Measurements from ENCODE around the gene MUC22. TPM values are rescaled to one million over a fixed set of nuclear protein-coding genes. Genes with fewer than 3 reads are reported as not detected.
A peak's percentile ranks its signal among the peaks of the same experiment; 100 is the strongest.

The MUC22 gene
- total RNA-seq, 1 experiment from 2014 or later = not detected

DNA sequence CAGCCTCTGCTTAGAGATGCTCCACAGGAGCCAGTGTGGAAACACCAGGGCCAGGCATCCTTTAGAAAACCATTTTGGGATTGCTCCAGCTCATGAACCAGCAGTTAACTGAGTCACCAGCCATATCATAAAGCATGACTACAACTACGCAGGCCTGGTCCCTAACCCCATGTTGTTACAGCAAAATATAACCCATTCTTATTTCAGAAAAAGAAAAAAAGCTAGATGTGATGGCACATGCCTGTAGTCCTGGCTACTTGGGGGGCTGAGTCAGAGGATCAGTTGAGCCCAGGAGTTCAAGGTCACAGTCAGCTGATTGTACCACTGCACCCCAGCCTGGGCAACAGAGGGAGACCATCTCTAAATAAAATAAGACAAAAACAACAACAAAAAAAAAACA is 65.3 kb downstream of the MUC22 start:
- no peaks in the 10 kb centered on the region for H3K79me2 ChIP-seq (ENCODE audit: low read length)
- H3F3A ChIP-seq (ENCODE audit: low read length, unreplicated experiment) = no peaks in the 10 kb centered on the region
- peaks cover 10% of the 10 kb centered on the region for H3K4me1 ChIP-seq (ENCODE audit: insufficient read depth, low read length)
- BruUV-seq (replicated peaks) = no TSS peak
- H3K9me3 ChIP-seq (ENCODE audit: low read length) = no peaks in the 10 kb centered on the region
- no peaks in the 10 kb centered on the region for H3K36me3 ChIP-seq (ENCODE audit: low read depth, low read length)
- no peak overlapping the region for H2AFZ ChIP-seq (ENCODE audit: low read length)
- DNase-seq (peak; percentile 47), ATAC-seq (no peak)
- H3K4me3 ChIP-seq (ENCODE audit: low read length) = no peak overlapping the region
- no peak overlapping the region for H3K4me2 ChIP-seq (ENCODE audit: low read length)
- no peaks in the 10 kb centered on the region for H3K27me3 ChIP-seq (ENCODE audit: low read length)
- no peaks in the 10 kb centered on the region for H4K20me1 ChIP-seq (ENCODE audit: low read length)
- H3K9me2 ChIP-seq (replicated peaks; ENCODE audit: low read length) = no peaks in the 10 kb centered on the region
- TF ChIP-seq EZH2 (IDR thresholded peaks at IDR 0.05; ENCODE audit: low read length, unreplicated experiment) (no peak), EZH2phosphoT487 (IDR thresholded peaks at IDR 0.05; ENCODE audit: borderline replicate concordance, low read length) (no peak), CTCF (conservative IDR thresholded peaks at IDR 0.05; ENCODE audit: low read depth, low read length) (no peak)
- intact Hi-C loops (cut with micrococcal nuclease) = loop anchor here (5.0 kb wide), 1 partner anchor 328 kb away; no protein-coding TSS in a partner anchor
- H3K9ac ChIP-seq (ENCODE audit: low read length) = no peak overlapping the region
- no peak overlapping the region for H3K27ac ChIP-seq (ENCODE audit: low read length)
- ChIA-PET CTCF (interaction anchor here (0.6 kb wide), 1 partner anchor 12 kb away, joined by 5 read pairs; no protein-coding TSS in a partner anchor), POLR2A (ENCODE audit: unreplicated experiment) (no interaction called here)

- ChIA-PET POLR2A (ENCODE audit: unreplicated experiment) (no interaction called here), CTCF (no interaction called here)
- no peaks in the 10 kb centered on the region for H3K79me2 ChIP-seq (ENCODE audit: low read length)
- H3K9me3 ChIP-seq (ENCODE audit: low read length) = no peaks in the 10 kb centered on the region
- no peaks in the 10 kb centered on the region for H3K27me3 ChIP-seq (ENCODE audit: low read length)
- intact Hi-C loops (cut with micrococcal nuclease) = loop anchor here (5.0 kb wide), 1 partner anchor 329 kb away; no protein-coding TSS in a partner anchor
- H2AFZ ChIP-seq (ENCODE audit: low read length) = no peak overlapping the region
- no peak overlapping the region for H3K27ac ChIP-seq (ENCODE audit: low read length)
- H3F3A ChIP-seq (ENCODE audit: low read length, unreplicated experiment) = no peaks in the 10 kb centered on the region
- BruUV-seq (replicated peaks) = no TSS peak
- H3K9me2 ChIP-seq (replicated peaks; ENCODE audit: low read length) = no peaks in the 10 kb centered on the region
- no peaks in the 10 kb centered on the region for H4K20me1 ChIP-seq (ENCODE audit: low read length)
- no peak overlapping the region for H3K4me3 ChIP-seq (ENCODE audit: low read length)
- H3K4me2 ChIP-seq (ENCODE audit: low read length) = no peak overlapping the region
- DNase-seq = no peak
- ATAC-seq = no peak
- H3K4me1 ChIP-seq (ENCODE audit: insufficient read depth, low read length) = peaks cover 10% of the 10 kb centered on the region
- TF ChIP-seq CTCF (conservative IDR thresholded peaks at IDR 0.05; ENCODE audit: low read depth, low read length) = no peak
- no peak for TF ChIP-seq EZH2 (IDR thresholded peaks at IDR 0.05; ENCODE audit: low read length, unreplicated experiment)
- TF ChIP-seq EZH2phosphoT487 (IDR thresholded peaks at IDR 0.05; ENCODE audit: borderline replicate concordance, low read length) = no peak
- H3K9ac ChIP-seq (ENCODE audit: low read length) = no peak overlapping the region
- H3K36me3 ChIP-seq (ENCODE audit: low read depth, low read length) = no peaks in the 10 kb centered on the region
Observed at GRCh38 chr6:31076611-31077010, 66.3 kb downstream of the MUC22 start.

DNA sequence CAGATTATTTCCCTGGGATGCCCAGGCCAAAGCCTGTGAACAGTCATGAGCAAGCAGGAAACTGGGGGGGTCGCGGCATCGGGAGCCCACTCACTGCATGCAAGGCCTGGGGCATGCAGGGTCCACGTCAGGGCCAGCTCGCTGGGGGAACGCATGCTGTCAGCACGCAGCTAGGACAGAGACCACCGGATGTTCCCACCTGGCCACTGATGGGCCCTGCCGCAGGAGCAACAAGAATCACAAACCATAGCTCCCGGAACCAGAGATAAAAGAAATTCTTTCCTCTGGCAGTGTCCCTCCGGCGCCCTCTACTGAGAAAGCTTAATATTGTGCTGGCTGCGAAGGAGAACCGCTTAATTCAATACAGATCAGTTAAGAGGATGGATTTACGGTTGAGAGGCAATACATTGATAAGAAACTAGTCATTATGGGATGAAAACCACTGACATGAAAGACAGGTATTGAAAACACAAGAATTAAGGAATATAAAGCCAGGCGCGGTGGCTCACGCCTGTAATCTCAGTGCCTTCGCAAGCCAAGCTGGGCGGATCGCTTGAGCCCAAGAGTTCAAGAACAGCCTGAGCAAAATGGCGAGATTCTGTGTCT is 69.5 kb downstream of the MUC22 start:
- no TSS peak for BruUV-seq (replicated peaks)
- no peaks in the 10 kb centered on the region for H3K36me3 ChIP-seq (ENCODE audit: low read depth, low read length)
- intact Hi-C loops (cut with micrococcal nuclease) = loop anchor here (5.0 kb wide), 1 partner anchor 332 kb away; no protein-coding TSS in a partner anchor
- no peaks in the 10 kb centered on the region for H3K79me2 ChIP-seq (ENCODE audit: low read length)
- H3K4me2 ChIP-seq (ENCODE audit: low read length) = peak overlapping the region; percentile 57
- no peak overlapping the region for H3K9ac ChIP-seq (ENCODE audit: low read length)
- peak; percentile 91 for TF ChIP-seq CTCF (conservative IDR thresholded peaks at IDR 0.05; ENCODE audit: low read depth, low read length)
- no peak for TF ChIP-seq EZH2 (IDR thresholded peaks at IDR 0.05; ENCODE audit: low read length, unreplicated experiment)
- no peaks in the 10 kb centered on the region for H3K9me2 ChIP-seq (replicated peaks; ENCODE audit: low read length)
- no peaks in the 10 kb centered on the region for H3K9me3 ChIP-seq (ENCODE audit: low read length)
- H3K27ac ChIP-seq (ENCODE audit: low read length) = no peak overlapping the region
- CTCF ChIA-PET = interaction anchor here (0.5 to 1.6 kb wide), 12 partner anchors 9 to 472 kb away, joined by 3 to 19 read pairs (median 4); partner anchors contain the start of genes GTF2H4 and VARS2
- POLR2A ChIA-PET (ENCODE audit: unreplicated experiment) = interaction anchor here (0.6 kb wide), 1 partner anchor 311 kb away, joined by 5 read pairs; no protein-coding TSS in a partner anchor
- H3K4me1 ChIP-seq (ENCODE audit: insufficient read depth, low read length) = no peaks in the 10 kb centered on the region
- peak overlapping the region; percentile 58 for H2AFZ ChIP-seq (ENCODE audit: low read length)
- no peaks in the 10 kb centered on the region for H4K20me1 ChIP-seq (ENCODE audit: low read length)
- H3F3A ChIP-seq (ENCODE audit: low read length, unreplicated experiment) = no peaks in the 10 kb centered on the region
- DNase-seq (peak; percentile 87), ATAC-seq (peak; percentile 82)
- no peaks in the 10 kb centered on the region for H3K27me3 ChIP-seq (ENCODE audit: low read length)
- H3K4me3 ChIP-seq (ENCODE audit: low read length) = no peak overlapping the region
